ENCODE data around the gene RIPOR2. TPM values are rescaled to one million over a fixed set of nuclear protein-coding genes. Genes with fewer than 3 reads are reported as not detected.

The RIPOR2 gene
- total and polyA plus RNA-seq, 2 of the 13 experiments (the other 11 are each of a cell fraction or from before 2014, with no cell fraction given), result 0.02 to 0.05 TPM

- Histone ChIP-seq H4K20me1 (ENCODE audit: insufficient read depth, low read length) (no peaks in the 10 kb centered on the region), H3K4me1 (ENCODE audit: insufficient read depth, low read length) (no peaks in the 10 kb centered on the region), H3K4me2 (ENCODE audit: low read depth, low read length) (no peak overlapping the region), H3K9me3 (ENCODE audit: low read length) (no peaks in the 10 kb centered on the region), H3K9ac (ENCODE audit: insufficient read depth, low read depth, low read length) (no peak overlapping the region), H3K79me2 (ENCODE audit: insufficient read depth, low read length) (no peaks in the 10 kb centered on the region), H3K36me3 (replicated peaks in 1 of 2; ENCODE audit: control insufficient read depth in 1 of 2, insufficient read depth in 2 of 2, low read length in 2 of 2) (no peaks in the 10 kb centered on the region), H3K27me3 (ENCODE audit: control insufficient read depth in 1 of 2, insufficient read depth in 2 of 2, low read length in 2 of 2) (peaks cover 0 to 43% of the 10 kb centered on the region in 2 experiments; a peak in 2 of 5 replicates), H3K4me3 (replicated peaks in 1 of 3; ENCODE audit: insufficient read depth in 1 of 3, low read depth in 2 of 3, low read length in 3 of 3) (no peak overlapping the region), H3K27ac (ENCODE audit: extremely low read length, insufficient read depth, low read length) (no peak overlapping the region), H2AFZ (ENCODE audit: low read length) (no peak overlapping the region)
- ATAC-seq (no peak), FAIRE-seq (no peak), DNase-seq (ENCODE audit: low spot score) (no peak)
- BruUV-seq (replicated peaks), result no TSS peak
- TF ChIP-seq ZNF329 (CRISPR knock-in tag; IDR thresholded peaks at IDR 0.05; ENCODE audit: low read depth) (no peak), SMARCE1 (IDR thresholded peaks at IDR 0.05; ENCODE audit: borderline replicate concordance) (no peak), MLLT10 (CRISPR knock-in tag; IDR thresholded peaks at IDR 0.05) (no peak), MXD1 (CRISPR knock-in tag; IDR thresholded peaks at IDR 0.05) (no peak), CERS6 (CRISPR knock-in tag; IDR thresholded peaks at IDR 0.05) (no peak), RXRB (CRISPR knock-in tag; IDR thresholded peaks at IDR 0.05; ENCODE audit: borderline replicate concordance) (no peak), ZNF768 (CRISPR knock-in tag; IDR thresholded peaks at IDR 0.05) (no peak), TBX3 (IDR thresholded peaks at IDR 0.05; ENCODE audit: borderline replicate concordance) (no peak), ZNF7 (CRISPR knock-in tag; IDR thresholded peaks at IDR 0.05) (no peak), IKZF4 (CRISPR knock-in tag; IDR thresholded peaks at IDR 0.05; ENCODE audit: borderline replicate concordance, low read depth, not compliant biosample characterization) (no peak), ZKSCAN1 (IDR thresholded peaks at IDR 0.05; ENCODE audit: low read length) (no peak), SUZ12 (IDR thresholded peaks at IDR 0.05; ENCODE audit: low read depth, low read length) (no peak)
- in situ Hi-C loops (cut with HindIII; ENCODE audit: extremely low pct_ligation_motif_present, low pct_unique_long_range_greater_than_20kb), result no loop called here
- ChIA-PET POLR2A (no interaction called here), CTCF (ENCODE audit: low intra/inter-chr PET ratio, low total read pairs) (no interaction called here)
- intact Hi-C loops (cut with micrococcal nuclease; ENCODE audit: unreplicated experiment), result no loop called here
- WGBS (ENCODE audit: low lambda C conversion rate), result 16% methylated on average over 7 of the region's 7 CpGs
Observed at GRCh38 chr6:24903681-24904080, 32.1 kb downstream of the RIPOR2 start.
